Measurements from ENCODE around the gene ONECUT2.

ONECUT2 gene

DNA sequence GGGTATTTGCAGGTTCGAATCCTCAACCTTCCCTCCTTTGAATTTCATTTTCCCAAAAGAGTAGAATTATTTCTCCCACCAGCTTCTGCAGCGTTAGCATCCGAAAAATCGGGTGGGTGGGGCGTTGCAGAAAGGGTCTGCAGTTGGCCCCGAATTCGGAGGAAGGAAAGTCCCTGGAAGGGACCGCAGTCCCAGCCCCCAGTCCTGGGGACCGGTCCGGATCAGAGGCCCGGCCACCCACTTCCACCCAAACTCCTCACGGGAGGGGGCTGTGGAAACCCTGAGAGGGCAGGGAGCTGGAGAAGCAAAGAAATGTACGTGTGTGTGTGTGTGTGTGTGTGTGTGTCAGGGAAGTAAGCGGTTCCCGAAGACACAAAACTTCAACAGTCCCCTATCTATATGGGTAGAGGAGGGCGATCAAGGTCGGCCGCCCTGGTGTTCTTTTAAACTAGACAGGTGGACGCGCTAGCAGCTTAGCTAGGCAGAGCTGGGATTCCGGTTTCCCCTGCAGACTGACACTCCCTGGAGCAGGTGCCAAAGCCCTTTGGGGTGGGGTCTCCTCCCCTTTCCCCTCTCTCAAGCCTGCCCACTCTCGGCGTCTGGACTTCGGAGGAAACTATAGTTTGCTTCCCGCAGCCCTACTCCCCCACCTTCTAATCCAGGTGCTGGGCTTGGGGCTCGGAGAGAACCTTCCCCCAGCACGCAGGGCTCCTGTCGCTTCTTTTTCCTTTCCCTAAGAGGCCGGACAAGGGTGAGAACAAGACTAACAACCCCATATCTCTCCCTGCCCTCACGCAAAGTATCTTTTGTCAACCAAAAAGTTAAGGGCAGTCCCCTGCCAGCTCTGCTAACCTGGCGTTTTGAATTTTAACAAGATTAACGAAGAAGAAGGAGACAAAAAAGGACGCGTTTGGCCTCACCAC, 4.8 kb upstream of the ONECUT2 start:
- no peak for DNase-seq (ENCODE audit: low read depth)
- no peak overlapping the region for H3K4me3 ChIP-seq (ENCODE audit: low read depth, low read length)

- no peak for DNase-seq (ENCODE audit: low read depth)
These were observed 4.2 kb upstream of the ONECUT2 start for GRCh38 chr18:57431002-57431382.

GRCh38 chr18:57431467-57432080, 3.6 kb upstream of the ONECUT2 start:
- no peak overlapping the region for H3K4me3 ChIP-seq (ENCODE audit: low read depth, low read length)
- DNase-seq (ENCODE audit: low read depth) = no peak

More at GRCh38 chr18:57431002-57431382, 4.2 kb upstream of the ONECUT2 start:
- no peak overlapping the region for H3K4me3 ChIP-seq (ENCODE audit: low read depth, low read length)

- DNase-seq (ENCODE audit: low read depth) = no peak
- H3K4me3 ChIP-seq (ENCODE audit: low read depth, low read length) = no peak overlapping the region
These were observed 3.0 kb upstream of the ONECUT2 start for GRCh38 chr18:57432140-57432539.

DNA sequence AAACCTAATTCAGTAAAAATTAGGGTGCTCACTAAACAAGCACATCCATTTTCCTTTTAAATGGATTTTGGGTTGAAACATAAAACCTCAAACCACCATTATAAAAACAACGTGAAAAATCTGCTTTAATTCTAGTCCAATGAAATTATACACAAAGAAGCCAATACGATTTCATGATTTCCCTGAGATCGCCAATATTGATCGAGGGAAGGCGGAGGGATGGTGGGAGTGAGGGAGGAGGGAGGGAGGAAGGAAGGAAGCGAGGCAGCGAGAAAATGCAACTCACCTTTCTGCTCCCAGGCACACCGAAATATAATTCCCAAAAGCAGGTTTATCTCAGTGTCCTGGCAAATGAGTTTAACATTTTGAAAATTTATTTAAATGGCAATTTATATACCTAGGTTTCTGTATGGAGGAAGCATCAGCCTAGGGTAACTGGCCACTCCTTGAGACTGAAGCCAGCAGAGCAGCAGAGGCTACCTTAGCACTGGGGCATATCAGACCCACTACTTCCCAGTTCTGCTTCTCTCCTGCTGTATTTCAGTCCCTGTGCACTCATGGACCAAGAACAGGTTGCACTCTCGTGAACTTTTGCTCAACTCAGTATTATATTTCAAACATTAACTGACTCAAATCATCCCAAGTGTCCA, 2.3 kb upstream of the ONECUT2 start:
- no peak overlapping the region for H3K4me3 ChIP-seq (ENCODE audit: low read depth, low read length)
- no peak for DNase-seq (ENCODE audit: low read depth)

GRCh38 chr18:57433482-57433881, 1.7 kb upstream of the ONECUT2 start:
- no peak for DNase-seq (ENCODE audit: low read depth)
- no peak overlapping the region for H3K4me3 ChIP-seq (ENCODE audit: low read depth, low read length)

- H3K4me3 ChIP-seq (ENCODE audit: low read depth, low read length) = peak overlapping the region; percentile 55
- DNase-seq (ENCODE audit: low read depth) = no peak
These were observed 1.1 kb upstream of the ONECUT2 start for GRCh38 chr18:57433934-57434535.

GRCh38 chr18:57435846-57436190, 644 bp downstream of the ONECUT2 start:
- H3K4me3 ChIP-seq (ENCODE audit: low read depth, low read length) = peak overlapping the region; percentile 22
- no peak for DNase-seq (ENCODE audit: low read depth)

DNA sequence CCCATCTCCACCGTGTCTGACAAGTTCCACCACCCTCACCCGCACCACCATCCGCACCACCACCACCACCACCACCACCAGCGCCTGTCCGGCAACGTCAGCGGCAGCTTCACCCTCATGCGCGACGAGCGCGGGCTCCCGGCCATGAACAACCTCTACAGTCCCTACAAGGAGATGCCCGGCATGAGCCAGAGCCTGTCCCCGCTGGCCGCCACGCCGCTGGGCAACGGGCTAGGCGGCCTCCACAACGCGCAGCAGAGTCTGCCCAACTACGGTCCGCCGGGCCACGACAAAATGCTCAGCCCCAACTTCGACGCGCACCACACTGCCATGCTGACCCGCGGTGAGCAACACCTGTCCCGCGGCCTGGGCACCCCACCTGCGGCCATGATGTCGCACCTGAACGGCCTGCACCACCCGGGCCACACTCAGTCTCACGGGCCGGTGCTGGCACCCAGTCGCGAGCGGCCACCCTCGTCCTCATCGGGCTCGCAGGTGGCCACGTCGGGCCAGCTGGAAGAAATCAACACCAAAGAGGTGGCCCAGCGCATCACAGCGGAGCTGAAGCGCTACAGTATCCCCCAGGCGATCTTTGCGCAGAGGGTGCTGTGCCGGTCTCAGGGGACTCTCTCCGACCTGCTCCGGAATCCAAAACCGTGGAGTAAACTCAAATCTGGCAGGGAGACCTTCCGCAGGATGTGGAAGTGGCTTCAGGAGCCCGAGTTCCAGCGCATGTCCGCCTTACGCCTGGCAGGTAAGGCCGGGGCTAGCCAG, 1.2 kb downstream of the ONECUT2 start:
- DNase-seq (ENCODE audit: low read depth) = no peak
- no peak overlapping the region for H3K4me3 ChIP-seq (ENCODE audit: low read depth, low read length)

GRCh38 chr18:57436965-57437333, 1.8 kb downstream of the ONECUT2 start:
- DNase-seq (ENCODE audit: low read depth) = no peak
- H3K4me3 ChIP-seq (ENCODE audit: low read depth, low read length) = no peak overlapping the region

DNA sequence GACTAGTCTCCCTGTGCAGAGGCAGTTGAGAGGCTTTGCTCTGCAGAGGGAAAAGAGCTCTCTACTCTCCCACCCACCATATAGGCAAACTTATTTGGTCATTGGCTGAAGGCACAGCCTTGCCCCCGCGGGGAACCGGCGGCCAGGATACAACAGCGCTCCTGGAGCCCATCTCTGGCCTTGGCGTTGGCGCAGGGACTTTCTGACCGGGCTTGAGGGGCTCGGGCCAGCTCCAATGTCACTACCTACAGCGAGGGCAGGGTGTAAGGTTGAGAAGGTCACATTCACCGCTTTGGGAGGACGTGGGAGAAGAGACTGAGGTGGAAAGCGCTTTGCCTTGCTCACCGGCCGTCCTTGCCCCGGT, 2.2 kb downstream of the ONECUT2 start:
- DNase-seq (ENCODE audit: low read depth) = no peak
- peak overlapping the region; percentile 33 for H3K4me3 ChIP-seq (ENCODE audit: low read depth, low read length)

DNA sequence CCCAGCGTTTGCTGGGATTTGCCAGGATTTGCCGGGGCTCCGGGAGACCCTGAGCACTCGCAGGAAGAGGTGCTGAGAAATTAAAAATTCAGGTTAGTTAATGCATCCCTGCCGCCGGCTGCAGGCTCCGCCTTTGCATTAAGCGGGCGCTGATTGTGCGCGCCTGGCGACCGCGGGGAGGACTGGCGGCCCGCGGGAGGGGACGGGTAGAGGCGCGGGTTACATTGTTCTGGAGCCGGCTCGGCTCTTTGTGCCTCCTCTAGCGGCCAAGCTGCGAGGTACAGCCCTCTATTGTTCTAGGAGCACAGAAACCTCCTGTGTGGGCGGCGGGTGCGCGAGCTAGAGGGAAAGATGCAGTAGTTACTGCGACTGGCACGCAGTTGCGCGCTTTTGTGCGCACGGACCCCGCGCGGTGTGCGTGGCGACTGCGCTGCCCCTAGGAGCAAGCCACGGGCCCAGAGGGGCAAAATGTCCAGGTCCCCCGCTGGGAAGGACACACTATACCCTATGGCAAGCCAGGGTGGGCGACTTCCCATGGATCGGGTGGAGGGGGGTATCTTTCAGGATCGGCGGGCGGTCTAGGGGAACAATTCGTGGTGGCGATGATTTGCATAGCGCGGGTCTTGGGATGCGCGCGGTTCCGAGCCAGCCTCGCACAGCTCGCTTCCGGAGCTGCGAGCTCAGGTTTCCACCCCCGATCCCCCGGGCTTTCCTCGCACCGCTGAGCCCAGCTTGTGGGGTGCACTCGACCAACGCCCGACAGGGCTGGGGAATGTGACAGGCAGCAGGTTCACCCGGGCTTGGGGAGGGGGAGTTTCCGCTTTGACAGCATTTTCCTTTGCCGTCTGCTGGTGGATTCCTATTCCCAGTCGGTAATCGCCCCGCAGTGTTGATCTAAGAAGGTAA, 2.8 kb downstream of the ONECUT2 start:
- peak; percentile 5 for DNase-seq (ENCODE audit: low read depth)
- H3K4me3 ChIP-seq (ENCODE audit: low read depth, low read length) = peak overlapping the region; percentile 33

- DNase-seq (ENCODE audit: low read depth) = no peak
- no peak overlapping the region for H3K4me3 ChIP-seq (ENCODE audit: low read depth, low read length)
These were observed 3.8 kb downstream of the ONECUT2 start for GRCh38 chr18:57438743-57439608.

DNA sequence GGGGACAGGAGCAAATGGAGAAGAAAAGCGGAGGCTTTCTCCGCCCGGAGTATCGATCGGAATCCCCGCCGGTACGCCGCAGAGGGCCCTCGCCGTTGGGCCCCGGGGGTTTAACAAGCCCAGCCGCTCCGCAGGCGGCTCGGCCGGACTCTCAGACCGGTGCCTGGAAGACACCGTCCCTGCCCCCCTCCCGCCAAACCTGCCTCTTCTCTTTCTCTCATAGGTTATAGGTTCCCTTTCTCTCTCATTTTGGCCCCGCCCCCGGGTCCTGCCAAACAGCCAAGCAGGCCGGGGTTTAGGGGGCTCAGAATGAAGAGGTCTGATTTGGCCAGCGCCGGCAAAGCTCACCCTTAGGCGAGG, 4.4 kb downstream of the ONECUT2 start:
- no peak overlapping the region for H3K4me3 ChIP-seq (ENCODE audit: low read depth, low read length)
- no peak for DNase-seq (ENCODE audit: low read depth)

DNA sequence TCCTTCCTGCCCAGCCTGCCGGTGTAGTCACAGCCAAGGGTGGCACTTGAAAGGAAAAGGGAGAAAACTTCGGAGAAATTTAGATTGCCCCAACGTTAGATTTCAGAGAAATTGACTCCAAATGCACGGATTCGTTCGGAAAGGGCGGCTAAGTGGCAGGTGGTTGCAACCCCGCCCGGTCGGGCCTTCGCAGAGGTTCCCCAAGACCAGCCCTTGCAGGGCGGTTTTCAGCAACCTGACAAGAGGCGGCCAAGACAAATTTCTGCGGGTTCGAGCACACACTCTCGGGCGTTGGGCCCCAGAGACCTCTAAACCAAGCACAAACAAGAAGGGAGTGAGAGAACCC, 4.8 kb downstream of the ONECUT2 start:
- H3K4me3 ChIP-seq (ENCODE audit: low read depth, low read length) = no peak overlapping the region
- DNase-seq (ENCODE audit: low read depth) = no peak

DNA sequence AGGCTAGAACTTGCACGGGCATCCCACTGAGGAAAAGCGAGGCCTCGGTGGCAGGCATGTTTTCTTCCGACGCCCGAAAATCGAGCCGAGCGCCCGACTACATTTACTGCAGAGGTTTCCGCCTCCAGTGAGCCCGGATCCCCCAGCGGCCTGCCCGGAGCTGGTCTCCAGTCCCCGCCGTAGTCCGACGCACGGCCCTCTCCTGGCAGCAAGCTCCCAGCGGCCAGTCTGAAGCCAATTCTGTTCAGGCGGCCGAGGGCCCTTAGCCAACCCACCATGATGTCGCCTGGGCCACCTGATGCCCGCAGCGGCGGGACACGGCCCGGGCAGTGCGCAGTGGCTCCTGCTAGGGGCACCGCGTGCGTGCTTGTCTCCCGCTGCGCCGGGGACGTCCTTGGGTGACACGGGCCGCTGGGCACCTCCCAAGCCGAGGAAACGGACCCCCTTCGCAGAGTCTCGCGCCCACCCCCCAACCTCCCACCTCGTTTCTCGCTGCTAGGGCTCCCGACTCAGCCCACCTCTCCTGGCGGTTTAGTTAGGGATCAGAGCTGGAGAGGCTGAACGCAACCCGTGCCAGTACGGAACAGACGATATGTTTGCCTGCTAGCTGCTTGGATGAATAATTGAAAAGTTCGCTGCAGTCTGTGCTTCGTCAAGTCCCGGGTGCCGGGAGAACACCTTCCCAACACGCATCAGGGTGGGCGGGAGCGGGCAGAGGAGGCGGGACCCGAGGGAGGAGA, 5.3 kb downstream of the ONECUT2 start:
- no peak overlapping the region for H3K4me3 ChIP-seq (ENCODE audit: low read depth, low read length)
- no peak for DNase-seq (ENCODE audit: low read depth)

DNA sequence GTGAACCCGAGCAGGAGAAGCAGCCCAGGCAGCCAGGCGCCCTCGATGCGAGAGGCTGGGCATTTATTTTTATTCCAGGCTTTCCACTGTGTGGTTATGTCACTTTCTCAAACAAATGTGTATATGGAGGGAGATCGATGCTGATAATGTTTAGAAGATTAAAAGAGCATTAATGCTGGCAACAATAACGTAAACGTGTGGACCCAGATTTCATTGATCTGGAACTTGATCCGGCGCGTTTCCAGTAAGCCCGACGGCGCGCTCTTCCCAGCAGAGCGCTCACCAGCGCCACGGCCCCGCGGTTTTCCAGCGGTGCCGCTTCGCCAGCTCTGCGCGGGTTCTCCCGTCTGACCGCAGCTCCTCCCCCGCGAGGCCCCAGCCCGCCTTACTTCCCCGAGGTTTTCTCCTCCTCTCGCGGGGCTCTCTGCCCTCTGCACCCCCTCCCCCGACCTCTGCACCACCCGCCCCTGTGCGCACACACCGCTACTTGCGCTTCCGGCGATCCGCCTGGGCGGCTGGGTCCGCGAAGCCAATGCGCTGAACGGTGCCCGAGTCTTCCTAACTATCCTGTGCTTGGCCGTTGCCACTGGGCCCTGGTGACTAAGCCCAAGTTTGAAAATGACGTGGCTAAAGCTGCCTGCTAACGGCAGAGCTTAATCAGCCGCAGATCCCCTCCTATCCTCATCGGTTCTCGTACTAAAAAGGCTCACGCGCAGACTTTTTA, 6.1 kb downstream of the ONECUT2 start:
- DNase-seq (ENCODE audit: low read depth) = no peak
- H3K4me3 ChIP-seq (ENCODE audit: low read depth, low read length) = peak overlapping the region; percentile 16

Measured in skeletal muscle cell (primary cell).